K562 treated with DMSO at 1 percent for 12 hours (cell line): ENCODE data around the gene CCN6. TPM values are rescaled to one million over a fixed set of nuclear protein-coding genes. Genes with fewer than 3 reads are reported as not detected.

Source experiments
- total RNA-seq: library from RNA; unstranded; fragments of 300-600 nt; gene quantifications from 2 replicates; pipeline ENCODE4 v1.2.3, GENCODE V29; 2022; ENCODE audit not compliant: insufficient read depth

CCN6 gene
- total RNA-seq: not detected in 2 replicates

DNA sequence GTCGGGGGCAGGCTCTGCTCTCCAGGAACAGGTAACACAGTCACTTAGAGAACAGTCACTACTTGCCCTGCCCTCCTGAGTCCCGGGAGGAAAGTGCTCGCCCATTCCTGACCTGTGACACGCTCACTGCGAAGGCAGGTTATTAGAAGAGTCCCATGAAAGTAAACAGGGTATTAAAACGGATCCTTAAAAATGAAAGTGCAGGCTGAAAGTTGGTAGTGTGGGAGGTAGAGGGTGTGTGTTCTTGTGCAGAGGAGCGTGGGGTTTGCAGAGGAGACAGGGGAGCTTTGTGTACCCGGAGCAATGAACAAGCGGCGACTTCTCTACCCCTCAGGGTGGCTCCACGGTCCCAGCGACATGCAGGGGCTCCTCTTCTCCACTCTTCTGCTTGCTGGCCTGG is at the start of gene CCN6:
Gene CCN6 (plus strand): TSS at position 104 of the 400 bp plus-strand sequence. CDS start 254 bp downstream, at position 358.

DNA sequence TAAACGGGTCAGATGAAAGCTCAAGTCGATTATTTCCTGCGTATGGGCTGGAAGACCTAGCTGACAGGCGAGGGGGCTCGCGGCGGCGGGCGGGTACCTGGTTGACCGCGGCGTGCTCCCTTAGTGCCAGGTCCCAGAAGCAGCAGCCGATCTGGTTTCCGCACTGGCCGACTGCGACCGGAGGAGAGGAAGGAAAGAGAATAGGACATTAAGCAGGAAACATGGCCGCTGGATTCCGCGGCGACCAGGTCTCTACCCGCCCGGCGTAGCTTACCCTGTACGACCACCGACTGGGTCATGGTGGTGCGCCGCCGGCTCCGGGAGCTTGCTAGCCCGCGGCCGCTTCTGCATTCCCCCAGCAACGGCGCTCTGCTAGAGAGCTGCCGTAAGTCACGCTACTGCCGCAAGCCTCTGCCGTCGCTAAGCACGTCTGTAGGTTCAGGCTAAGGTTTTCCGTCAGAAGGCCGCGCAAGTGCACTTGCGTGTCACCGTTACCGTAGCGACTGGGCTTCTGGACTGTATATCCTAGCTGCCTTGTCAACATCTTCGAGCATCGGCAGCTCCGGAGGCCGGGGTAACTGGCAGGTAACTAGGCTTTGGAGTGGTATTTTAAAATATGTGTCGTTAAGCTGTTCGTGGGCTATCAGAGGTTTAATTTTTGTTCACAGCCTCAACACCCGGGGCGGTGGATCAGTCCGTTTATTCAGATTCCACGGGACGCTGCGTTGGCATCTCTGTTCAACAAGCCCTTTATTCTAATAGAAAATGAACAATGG is 33.4 kb downstream of the CCN6 start, which contains the start of the genes FAM229B and TUBE1:
Gene FAM229B (plus strand): TSS at position 456 of the 776 bp plus-strand sequence. CDS start 11,693 bp downstream, outside the sequence.
Gene TUBE1 (minus strand): TSS at position 347 of the 776 bp plus-strand sequence. CDS start 48 bp downstream, at position 299.

Other genes starting within 250 kb of the CCN6 start
- gene FYN, start 180.7 kb upstream of the CCN6 start, total RNA-seq: 9.6 and 27.2 TPM in 2 replicates
- gene TUBE1, start 33.4 kb downstream of the CCN6 start, total RNA-seq: 5.7 and 13.9 TPM in 2 replicates
- 5.4 and 6.9 TPM in 2 replicates for gene FAM229B, start 33.5 kb downstream of the CCN6 start, total RNA-seq
- gene LAMA4, start 200.5 kb downstream of the CCN6 start, total RNA-seq: not detected in 2 replicates